GM12878 (cell line): ENCODE measurements around the gene TBC1D8. TPM values are rescaled to one million over a fixed set of nuclear protein-coding genes. Genes with fewer than 3 reads are reported as not detected.

Experiments
- ATAC-seq: fragments of 200-7000 bp; cut with Tn5 transposase; 3 replicates; pipeline ENCODE4 v1.9.1; 2020; ENCODE audit warnings: mild to moderate bottlenecking, moderate library complexity
- BruUV-seq: library from RNA; stranded (reverse); fragments of 400-500 nt; replicated peaks from 2 replicates; lab custom pipeline; 2021; lab: Mats Ljungman, UMichigan
- CTCF ChIA-PET: fragments of 300-600 bp; sonication (Branson Sonifier 250); formaldehyde crosslinking; extraction: SDS; loops from one replicate; lab custom pipeline; 2021; ENCODE audit warnings: inconsistent platforms; lab: Yijun Ruan, JAX
- POLR2A ChIA-PET: fragments of 350-600 bp; formaldehyde crosslinking; extraction: SDS; loops from one replicate; lab custom pipeline; 2021; ENCODE audit warnings: inconsistent platforms; lab: Charles Lee
- RAD21 ChIA-PET: fragments of 300-600 bp; sonication (Branson Sonifier 250); formaldehyde crosslinking; loops from one replicate; lab custom pipeline; 2023; ENCODE audit warnings: antibody characterized with exemption; ENCODE audit not compliant: unreplicated experiment; lab: Charles Lee
- SMC1A ChIA-PET: fragments of 300-600 bp; sonication (Branson Sonifier 250); formaldehyde crosslinking; loops from one replicate; lab custom pipeline; 2023; ENCODE audit not compliant: unreplicated experiment, uncharacterized antibody; lab: Charles Lee
- DNase-seq: peaks from one replicate; pipeline ENCODE4 v3.0.0-alpha.2; 2011; ENCODE audit warnings: low read depth, low spot score
- FAIRE-seq: peaks from 3 replicates; lab custom pipeline; 2011; peaks lifted over from hg19 to GRCh38; lab: Jason Lieb, UNC
- H2AFZ ChIP-seq: 2 replicates; pipeline ENCODE4 v1.6.0; 2011; ENCODE audit warnings: low read depth, low read length, control low read depth; ENCODE audit not compliant: control insufficient read depth
- H3K27ac ChIP-seq: 2 replicates; pipeline ENCODE4 v1.5.1; 2011; ENCODE audit warnings: control low read depth; ENCODE audit not compliant: control insufficient read depth, insufficient read depth
- H3K27me3 ChIP-seq, 2 experiments: replicated peaks in 1 of 2; 2 replicates each; pipeline versions ENCODE4 v1.6.0 to v1.6.1; 2011; ENCODE audit warnings: low read length in 1 of 2; ENCODE audit not compliant: control insufficient read depth in 2 of 2, insufficient read depth in 2 of 2
- H3K36me3 ChIP-seq, 2 experiments: 2 replicates each; pipeline ENCODE4 v1.5.1; 2011; ENCODE audit warnings: low read length in 1 of 2; ENCODE audit not compliant: control insufficient read depth in 2 of 2, insufficient read depth in 2 of 2
- H3K4me1 ChIP-seq: 2 replicates; pipeline ENCODE4 v1.6.1; 2011; ENCODE audit warnings: mild to moderate bottlenecking, low read length, moderate library complexity, mixed read lengths; ENCODE audit not compliant: control insufficient read depth, insufficient read depth
- H3K4me2 ChIP-seq: 2 replicates; pipeline ENCODE4 v1.6.0; 2011; ENCODE audit warnings: control low read depth; ENCODE audit not compliant: control insufficient read depth, insufficient read depth
- H3K4me3 ChIP-seq: fragments of 200-600 bp; sonication (generic); 2 replicates; pipeline ENCODE4 v1.5.1; 2016
- H3K79me2 ChIP-seq: 2 replicates; pipeline ENCODE4 v1.6.0; 2011; ENCODE audit warnings: low read length; ENCODE audit not compliant: control insufficient read depth, insufficient read depth
- H3K9ac ChIP-seq: 2 replicates; pipeline ENCODE4 v1.8.0; 2011; ENCODE audit warnings: low read length, control low read depth, mixed read lengths; ENCODE audit not compliant: control insufficient read depth, insufficient read depth
- H3K9me3 ChIP-seq: replicated peaks from 3 replicates; pipeline ENCODE4 v1.5.1; 2011; ENCODE audit warnings: mild to moderate bottlenecking, low read length; ENCODE audit not compliant: control insufficient read depth, insufficient read depth
- H4K20me1 ChIP-seq: 2 replicates; pipeline ENCODE4 v1.6.0; 2011; ENCODE audit not compliant: control insufficient read depth, insufficient read depth
- IRF4 ChIP-seq: IDR thresholded peaks from 2 replicates; pipeline ENCODE4 v1.6.1; 2011; ENCODE audit warnings: low read depth, low read length
- MEF2B ChIP-seq: fragments of 450-650 bp; IDR thresholded peaks from 2 replicates; pipeline ENCODE4 v1.6.1; 2018; ENCODE audit warnings: mild to moderate bottlenecking, moderate library complexity; ENCODE audit not compliant: partially characterized antibody, poor library complexity, severe bottlenecking
- NFXL1 ChIP-seq: fragments of 450-650 bp; IDR thresholded peaks from 2 replicates; pipeline ENCODE4 v1.6.1; 2017; ENCODE audit warnings: antibody characterized with exemption, mild to moderate bottlenecking, borderline replicate concordance
- PAX5 ChIP-seq: IDR thresholded peaks from 2 replicates; pipeline ENCODE4 v1.6.1; 2011; ENCODE audit warnings: low read depth, low read length, borderline replicate concordance
- POLR2AphosphoS2 ChIP-seq: IDR thresholded peaks from 2 replicates; pipeline ENCODE4 v1.6.1; 2011; ENCODE audit warnings: low read depth, mild to moderate bottlenecking, low read length, improper control_type of control experiment, moderate library complexity
- TCF3 ChIP-seq: IDR thresholded peaks from 2 replicates; pipeline ENCODE4 v1.6.1; 2012; ENCODE audit warnings: low read depth, mild to moderate bottlenecking, low read length, borderline replicate concordance; ENCODE audit not compliant: insufficient read depth
- WRNIP1 ChIP-seq: IDR thresholded peaks from 2 replicates; pipeline ENCODE4 v1.6.1; 2011; ENCODE audit warnings: low read depth, low read length, improper control_type of control experiment, borderline replicate concordance
- whole genome bisulfite sequencing: methylation state at CpG from one replicate; pipeline ENCODE4 v1.1.6; 2016; ENCODE audit warnings: low lambda C conversion rate; ENCODE audit not compliant: insufficient replicate concordance, insufficient coverage; ENCODE audit errors: missing lambda C conversion rate; 5-methylcytosine and 5-hydroxymethylcytosine counted together
- in situ Hi-C: fragments of 300-500 bp; cut with MboI; formaldehyde crosslinking; loops from 9 replicates; pipeline ENCODE4 v1.14.3; 2018; ENCODE audit warnings: mixed read lengths
- intact Hi-C: fragments of 100-400 bp; cut with micrococcal nuclease; formaldehyde crosslinking; loops from one replicate; pipeline ENCODE4 v1.14.2; 2022; ENCODE audit not compliant: unreplicated experiment
- polyA plus RNA-seq, 11 experiments: library from polyadenylated mRNA; depleted of rRNA in 4 of 11; unstranded in 6 of 11; stranded (reverse) in 5 of 11; fragments of >200 nt; fragmentation: Nextera tagmentation in 4 of 11; fragmentation: Illumina TruSeq in 1 of 11; extraction: Ambion mirVana in 4 of 11; extraction: Trizol in 1 of 11; gene quantifications; 1 replicate in 1 of 11; 2 replicates in 10 of 11; pipeline versions ENCODE4 v1.2.1 to v1.2.3, GENCODE V29; 2011 to 2016; ENCODE audit warnings: inconsistent platforms in 2 of 11, missing spikeins in 2 of 11, low read depth in 1 of 11
- total RNA-seq, 4 experiments: library from RNA; depleted of rRNA in 3 of 4; stranded (reverse); fragments of >200 nt in 3 of 4; fragmentation: Illumina TruSeq in 1 of 4; extraction: Trizol in 1 of 4; gene quantifications; 2 replicates each; pipeline versions ENCODE4 v1.2.1 to v1.2.3, GENCODE V29; 2013 to 2021
- TF ChIP-seq, protein P1 (sequence below): fragments of 450-650 bp; IDR thresholded peaks from 2 replicates; pipeline ENCODE4 v1.6.1; 2017; ENCODE audit warnings: mild to moderate bottlenecking
- TF ChIP-seq, protein P2 (sequence below): fragments of 450-650 bp; IDR thresholded peaks from 2 replicates; pipeline ENCODE4 v1.6.1; 2016; ENCODE audit warnings: mild to moderate bottlenecking
- TF ChIP-seq, protein P3 (sequence below): fragments of 450-650 bp; IDR thresholded peaks from 2 replicates; pipeline ENCODE4 v1.6.1; 2017; ENCODE audit warnings: mild to moderate bottlenecking, low read depth, inconsistent platforms; ENCODE audit not compliant: poor library complexity, severe bottlenecking
- TF ChIP-seq, protein P4 (sequence below): fragments of 450-650 bp; IDR thresholded peaks from 2 replicates; pipeline ENCODE4 v1.6.1; 2018; ENCODE audit warnings: borderline replicate concordance, mild to moderate bottlenecking; ENCODE audit not compliant: partially characterized antibody
- TF ChIP-seq, protein P5 (sequence below): fragments of 150-350 bp; IDR thresholded peaks from 2 replicates; pipeline ENCODE4 v1.6.1; 2016; ENCODE audit warnings: low read depth, low read length

TBC1D8 gene
- total and polyA plus RNA-seq, 10 of the 15 experiments (the other 5 are each of a cell fraction or from before 2014, with no cell fraction given) = 0.80 to 4.9 (median 4.4) TPM

DNA sequence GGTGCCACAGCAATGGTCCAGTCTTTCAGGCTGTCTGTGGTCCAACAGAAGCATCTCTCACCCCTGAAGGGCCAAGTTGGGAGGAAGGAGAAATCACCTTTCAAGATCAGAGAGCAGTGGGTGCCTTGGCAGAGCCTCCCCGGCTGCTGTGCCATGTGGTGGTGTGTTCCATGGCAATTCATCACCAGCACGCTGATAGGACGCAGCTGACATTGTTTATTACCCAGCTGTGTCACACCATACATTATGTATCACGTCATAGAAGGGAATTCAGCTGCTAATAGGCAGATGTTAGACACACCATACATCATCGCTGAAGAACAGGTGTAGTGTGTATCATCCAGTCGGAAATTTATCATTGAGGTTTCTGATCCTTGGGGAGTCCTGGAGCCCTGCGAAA lies 178.7 kb downstream of the TBC1D8 start:
- CTCF ChIA-PET = no interaction called here
- TF ChIP-seq WRNIP1 = no peak
- TF ChIP-seq MEF2B = no peak
- TF ChIP-seq, protein P1, sequence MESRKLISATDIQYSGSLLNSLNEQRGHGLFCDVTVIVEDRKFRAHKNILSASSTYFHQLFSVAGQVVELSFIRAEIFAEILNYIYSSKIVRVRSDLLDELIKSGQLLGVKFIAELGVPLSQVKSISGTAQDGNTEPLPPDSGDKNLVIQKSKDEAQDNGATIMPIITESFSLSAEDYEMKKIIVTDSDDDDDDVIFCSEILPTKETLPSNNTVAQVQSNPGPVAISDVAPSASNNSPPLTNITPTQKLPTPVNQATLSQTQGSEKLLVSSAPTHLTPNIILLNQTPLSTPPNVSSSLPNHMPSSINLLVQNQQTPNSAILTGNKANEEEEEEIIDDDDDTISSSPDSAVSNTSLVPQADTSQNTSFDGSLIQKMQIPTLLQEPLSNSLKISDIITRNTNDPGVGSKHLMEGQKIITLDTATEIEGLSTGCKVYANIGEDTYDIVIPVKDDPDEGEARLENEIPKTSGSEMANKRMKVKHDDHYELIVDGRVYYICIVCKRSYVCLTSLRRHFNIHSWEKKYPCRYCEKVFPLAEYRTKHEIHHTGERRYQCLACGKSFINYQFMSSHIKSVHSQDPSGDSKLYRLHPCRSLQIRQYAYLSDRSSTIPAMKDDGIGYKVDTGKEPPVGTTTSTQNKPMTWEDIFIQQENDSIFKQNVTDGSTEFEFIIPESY = no peak
- TF ChIP-seq, protein P2, sequence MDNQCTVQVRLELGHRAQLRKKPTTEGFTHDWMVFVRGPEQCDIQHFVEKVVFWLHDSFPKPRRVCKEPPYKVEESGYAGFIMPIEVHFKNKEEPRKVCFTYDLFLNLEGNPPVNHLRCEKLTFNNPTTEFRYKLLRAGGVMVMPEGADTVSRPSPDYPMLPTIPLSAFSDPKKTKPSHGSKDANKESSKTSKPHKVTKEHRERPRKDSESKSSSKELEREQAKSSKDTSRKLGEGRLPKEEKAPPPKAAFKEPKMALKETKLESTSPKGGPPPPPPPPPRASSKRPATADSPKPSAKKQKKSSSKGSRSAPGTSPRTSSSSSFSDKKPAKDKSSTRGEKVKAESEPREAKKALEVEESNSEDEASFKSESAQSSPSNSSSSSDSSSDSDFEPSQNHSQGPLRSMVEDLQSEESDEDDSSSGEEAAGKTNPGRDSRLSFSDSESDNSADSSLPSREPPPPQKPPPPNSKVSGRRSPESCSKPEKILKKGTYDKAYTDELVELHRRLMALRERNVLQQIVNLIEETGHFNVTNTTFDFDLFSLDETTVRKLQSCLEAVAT = no peak
- TF ChIP-seq, protein P3, sequence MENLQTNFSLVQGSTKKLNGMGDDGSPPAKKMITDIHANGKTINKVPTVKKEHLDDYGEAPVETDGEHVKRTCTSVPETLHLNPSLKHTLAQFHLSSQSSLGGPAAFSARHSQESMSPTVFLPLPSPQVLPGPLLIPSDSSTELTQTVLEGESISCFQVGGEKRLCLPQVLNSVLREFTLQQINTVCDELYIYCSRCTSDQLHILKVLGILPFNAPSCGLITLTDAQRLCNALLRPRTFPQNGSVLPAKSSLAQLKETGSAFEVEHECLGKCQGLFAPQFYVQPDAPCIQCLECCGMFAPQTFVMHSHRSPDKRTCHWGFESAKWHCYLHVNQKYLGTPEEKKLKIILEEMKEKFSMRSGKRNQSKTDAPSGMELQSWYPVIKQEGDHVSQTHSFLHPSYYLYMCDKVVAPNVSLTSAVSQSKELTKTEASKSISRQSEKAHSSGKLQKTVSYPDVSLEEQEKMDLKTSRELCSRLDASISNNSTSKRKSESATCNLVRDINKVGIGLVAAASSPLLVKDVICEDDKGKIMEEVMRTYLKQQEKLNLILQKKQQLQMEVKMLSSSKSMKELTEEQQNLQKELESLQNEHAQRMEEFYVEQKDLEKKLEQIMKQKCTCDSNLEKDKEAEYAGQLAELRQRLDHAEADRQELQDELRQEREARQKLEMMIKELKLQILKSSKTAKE = no peak
- TF ChIP-seq, protein P4, sequence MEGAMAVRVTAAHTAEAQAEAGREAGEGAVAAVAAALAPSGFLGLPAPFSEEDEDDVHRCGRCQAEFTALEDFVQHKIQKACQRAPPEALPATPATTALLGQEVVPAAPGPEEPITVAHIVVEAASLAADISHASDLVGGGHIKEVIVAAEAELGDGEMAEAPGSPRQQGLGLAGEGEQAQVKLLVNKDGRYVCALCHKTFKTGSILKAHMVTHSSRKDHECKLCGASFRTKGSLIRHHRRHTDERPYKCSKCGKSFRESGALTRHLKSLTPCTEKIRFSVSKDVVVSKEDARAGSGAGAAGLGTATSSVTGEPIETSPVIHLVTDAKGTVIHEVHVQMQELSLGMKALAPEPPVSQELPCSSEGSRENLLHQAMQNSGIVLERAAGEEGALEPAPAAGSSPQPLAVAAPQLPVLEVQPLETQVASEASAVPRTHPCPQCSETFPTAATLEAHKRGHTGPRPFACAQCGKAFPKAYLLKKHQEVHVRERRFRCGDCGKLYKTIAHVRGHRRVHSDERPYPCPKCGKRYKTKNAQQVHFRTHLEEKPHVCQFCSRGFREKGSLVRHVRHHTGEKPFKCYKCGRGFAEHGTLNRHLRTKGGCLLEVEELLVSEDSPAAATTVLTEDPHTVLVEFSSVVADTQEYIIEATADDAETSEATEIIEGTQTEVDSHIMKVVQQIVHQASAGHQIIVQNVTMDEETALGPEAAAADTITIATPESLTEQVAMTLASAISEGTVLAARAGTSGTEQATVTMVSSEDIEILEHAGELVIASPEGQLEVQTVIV = no peak
- TF ChIP-seq, protein P5, sequence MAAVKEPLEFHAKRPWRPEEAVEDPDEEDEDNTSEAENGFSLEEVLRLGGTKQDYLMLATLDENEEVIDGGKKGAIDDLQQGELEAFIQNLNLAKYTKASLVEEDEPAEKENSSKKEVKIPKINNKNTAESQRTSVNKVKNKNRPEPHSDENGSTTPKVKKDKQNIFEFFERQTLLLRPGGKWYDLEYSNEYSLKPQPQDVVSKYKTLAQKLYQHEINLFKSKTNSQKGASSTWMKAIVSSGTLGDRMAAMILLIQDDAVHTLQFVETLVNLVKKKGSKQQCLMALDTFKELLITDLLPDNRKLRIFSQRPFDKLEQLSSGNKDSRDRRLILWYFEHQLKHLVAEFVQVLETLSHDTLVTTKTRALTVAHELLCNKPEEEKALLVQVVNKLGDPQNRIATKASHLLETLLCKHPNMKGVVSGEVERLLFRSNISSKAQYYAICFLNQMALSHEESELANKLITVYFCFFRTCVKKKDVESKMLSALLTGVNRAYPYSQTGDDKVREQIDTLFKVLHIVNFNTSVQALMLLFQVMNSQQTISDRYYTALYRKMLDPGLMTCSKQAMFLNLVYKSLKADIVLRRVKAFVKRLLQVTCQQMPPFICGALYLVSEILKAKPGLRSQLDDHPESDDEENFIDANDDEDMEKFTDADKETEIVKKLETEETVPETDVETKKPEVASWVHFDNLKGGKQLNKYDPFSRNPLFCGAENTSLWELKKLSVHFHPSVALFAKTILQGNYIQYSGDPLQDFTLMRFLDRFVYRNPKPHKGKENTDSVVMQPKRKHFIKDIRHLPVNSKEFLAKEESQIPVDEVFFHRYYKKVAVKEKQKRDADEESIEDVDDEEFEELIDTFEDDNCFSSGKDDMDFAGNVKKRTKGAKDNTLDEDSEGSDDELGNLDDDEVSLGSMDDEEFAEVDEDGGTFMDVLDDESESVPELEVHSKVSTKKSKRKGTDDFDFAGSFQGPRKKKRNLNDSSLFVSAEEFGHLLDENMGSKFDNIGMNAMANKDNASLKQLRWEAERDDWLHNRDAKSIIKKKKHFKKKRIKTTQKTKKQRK = no peak
- no peak for TF ChIP-seq IRF4
- no peak for TF ChIP-seq TCF3
- TF ChIP-seq NFXL1 = no peak
- no peak for TF ChIP-seq POLR2AphosphoS2
- TF ChIP-seq PAX5 = no peak

More for the DNA sequence above, 178.7 kb downstream of the TBC1D8 start:
- no peak overlapping the region for H3K4me3 ChIP-seq
- H3K9ac ChIP-seq = no peak overlapping the region
- in situ Hi-C loops (no loop called here), intact Hi-C loops (no loop called here)
- RAD21 ChIA-PET = no interaction called here
- H4K20me1 ChIP-seq = peaks cover 3% of the 10 kb centered on the region; the same call in 1 of the 2 replicates
- no peak for DNase-seq
- no peak for FAIRE-seq
- no peaks in the 10 kb centered on the region for H3K9me3 ChIP-seq
- peaks cover 2% of the 10 kb centered on the region in 2 experiments for H3K27me3 ChIP-seq
- no peaks in the 10 kb centered on the region for H3K36me3 ChIP-seq
- no peak overlapping the region for H2AFZ ChIP-seq
- BruUV-seq = no TSS peak
- ATAC-seq = no peak
- peaks cover 13% of the 10 kb centered on the region for H3K4me1 ChIP-seq
- H3K27ac ChIP-seq = no peak overlapping the region
- SMC1A ChIA-PET = no interaction called here
- 82% methylated on average over 7 of the region's 7 CpGs for WGBS
- POLR2A ChIA-PET = interaction anchor here (0.6 kb wide), 1 partner anchor 415 kb away, joined by 3 read pairs; no protein-coding TSS in a partner anchor
- no peaks in the 10 kb centered on the region for H3K79me2 ChIP-seq
- no peak overlapping the region for H3K4me2 ChIP-seq
